Astrocyte of the hippocampus (primary cell): Measurements from ENCODE around the gene HIPK4.
"Not testable (repeated sequence)": the region's sequence is repeated elsewhere in the genome, so short reads cannot be mapped to it uniquely, and the experiment has no call there.

Experiments
- DNase-seq: peaks from one replicate; pipeline ENCODE4 v3.0.0; 2011; ENCODE audit warnings: low read depth, low spot score

The HIPK4 gene

DNA sequence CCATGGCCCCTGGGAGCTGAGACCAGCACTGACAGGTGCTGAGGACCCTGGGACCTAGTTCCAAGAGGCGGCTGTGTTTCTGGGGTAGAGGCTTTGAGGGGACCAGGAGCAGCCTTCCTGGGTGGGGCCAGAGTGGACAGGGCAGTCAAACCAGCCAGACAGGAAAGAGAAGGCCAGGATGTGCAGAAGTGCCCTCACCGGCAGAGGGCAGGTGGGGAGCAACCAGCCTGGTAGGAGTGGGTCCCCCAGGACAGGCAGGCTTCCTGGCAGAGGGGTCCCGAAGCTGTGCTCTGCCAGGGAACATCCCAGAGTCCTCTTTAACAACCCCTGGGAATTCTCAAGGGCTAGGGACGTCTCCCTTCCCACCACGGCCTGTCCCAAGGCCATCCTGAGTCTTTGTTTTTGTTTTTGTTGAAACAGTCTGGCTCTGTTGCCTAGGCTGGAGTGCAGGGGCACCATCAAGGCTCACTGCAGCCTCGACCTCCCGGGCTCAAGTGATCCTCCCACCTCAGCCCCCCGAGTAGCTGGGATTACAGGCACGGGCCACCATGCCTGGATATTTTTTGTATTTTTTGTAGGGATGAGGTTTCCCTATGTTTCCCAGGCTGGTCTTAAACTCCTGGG, 3.0 kb upstream of the HIPK4 start:
- no peak for DNase-seq

DNA sequence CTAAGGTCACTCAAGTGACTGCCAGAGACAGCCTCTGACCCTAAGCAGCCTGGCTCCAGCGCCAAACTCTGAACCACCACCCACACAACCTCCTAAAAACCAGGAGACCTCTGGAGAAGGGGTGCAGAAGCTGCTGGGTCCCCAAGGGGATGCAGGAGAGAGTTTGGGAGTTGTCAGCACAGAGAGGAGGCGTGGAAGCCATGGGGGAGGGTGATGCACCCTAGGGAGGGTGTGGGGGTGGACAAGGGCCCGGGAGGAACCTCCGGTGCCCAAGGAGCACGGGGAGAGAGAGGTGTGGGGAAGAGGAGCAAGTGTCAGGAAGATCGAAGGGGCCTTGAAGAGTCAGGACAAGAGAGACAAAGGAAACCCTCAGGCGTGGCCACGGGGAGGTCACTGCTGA, 2.1 kb upstream of the HIPK4 start:
- DNase-seq = no peak

GRCh38 chr19:40389404-40390083, 437 bp downstream of the HIPK4 start:
- DNase-seq = no peak

- DNase-seq = no peak
Observed at GRCh38 chr19:40388481-40388880, 1.5 kb downstream of the HIPK4 start.

GRCh38 chr19:40387155-40387554, 2.8 kb downstream of the HIPK4 start:
- DNase-seq = no peak

DNA sequence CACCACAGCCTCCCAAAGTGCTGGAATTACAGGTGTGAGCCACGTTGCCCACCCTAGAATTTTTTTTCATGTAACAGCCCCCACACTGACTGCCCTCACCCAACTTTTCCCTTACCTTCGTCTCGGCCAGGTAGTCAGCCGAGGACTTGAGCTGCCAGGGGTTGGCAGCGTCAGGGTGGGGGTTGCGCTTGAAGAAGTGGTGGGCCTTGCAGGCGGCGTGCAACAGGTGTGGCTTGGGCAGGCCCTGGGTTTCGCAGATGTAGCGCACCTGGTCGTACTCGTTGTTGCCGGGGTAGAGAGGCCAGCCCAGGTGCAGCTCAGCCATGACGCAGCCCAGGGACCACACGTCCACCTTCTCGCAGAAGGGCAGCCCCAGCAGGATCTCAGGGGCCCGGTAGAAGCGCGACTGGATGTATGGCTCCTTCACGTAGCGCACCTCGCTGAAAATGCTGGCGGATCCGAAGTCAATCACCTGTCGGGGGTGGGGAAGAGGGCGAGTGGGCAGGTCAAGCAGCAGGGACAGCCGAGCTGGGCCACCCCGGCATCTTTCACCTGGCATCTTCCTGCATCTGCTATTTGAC, 6.2 kb downstream of the HIPK4 start:
- no peak for DNase-seq

- DNase-seq = no peak
Observed at GRCh38 chr19:40381321-40381720, 8.7 kb downstream of the HIPK4 start.

GRCh38 chr19:40380199-40381037, 9.6 kb downstream of the HIPK4 start:
- DNase-seq = no peak

GRCh38 chr19:40379446-40380198, 10.4 kb downstream of the HIPK4 start:
- no peak for DNase-seq

GRCh38 chr19:40378509-40378908, 11.5 kb downstream of the HIPK4 start:
- DNase-seq = no peak

GRCh38 chr19:40377876-40378385, 12.1 kb downstream of the HIPK4 start:
- no peak for DNase-seq

- DNase-seq = no peak
Observed at GRCh38 chr19:40376286-40376862, 13.6 kb downstream of the HIPK4 start.

DNA sequence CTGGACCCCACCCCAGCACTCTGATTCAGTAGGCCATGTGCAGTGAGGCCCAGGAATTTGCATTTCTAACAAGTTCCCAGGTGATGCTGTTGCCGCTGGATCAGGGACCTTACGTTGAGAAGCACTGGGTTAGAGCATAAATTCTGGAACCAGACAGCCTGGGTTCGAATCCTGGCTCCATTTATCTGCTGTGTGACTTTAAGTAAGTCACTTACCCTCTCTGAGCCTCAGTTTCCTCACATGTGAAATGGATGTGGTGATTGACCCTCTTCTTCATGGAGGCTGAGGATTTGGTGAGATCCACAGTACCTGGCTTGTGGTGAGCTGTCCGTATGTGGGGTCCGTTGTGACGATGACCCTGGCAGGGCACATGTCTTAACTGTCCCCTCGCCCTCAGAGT, 15.9 kb downstream of the HIPK4 start:
- no peak for DNase-seq

- DNase-seq = no peak
Observed at GRCh38 chr19:40371802-40372122, 18.2 kb downstream of the HIPK4 start.

DNA sequence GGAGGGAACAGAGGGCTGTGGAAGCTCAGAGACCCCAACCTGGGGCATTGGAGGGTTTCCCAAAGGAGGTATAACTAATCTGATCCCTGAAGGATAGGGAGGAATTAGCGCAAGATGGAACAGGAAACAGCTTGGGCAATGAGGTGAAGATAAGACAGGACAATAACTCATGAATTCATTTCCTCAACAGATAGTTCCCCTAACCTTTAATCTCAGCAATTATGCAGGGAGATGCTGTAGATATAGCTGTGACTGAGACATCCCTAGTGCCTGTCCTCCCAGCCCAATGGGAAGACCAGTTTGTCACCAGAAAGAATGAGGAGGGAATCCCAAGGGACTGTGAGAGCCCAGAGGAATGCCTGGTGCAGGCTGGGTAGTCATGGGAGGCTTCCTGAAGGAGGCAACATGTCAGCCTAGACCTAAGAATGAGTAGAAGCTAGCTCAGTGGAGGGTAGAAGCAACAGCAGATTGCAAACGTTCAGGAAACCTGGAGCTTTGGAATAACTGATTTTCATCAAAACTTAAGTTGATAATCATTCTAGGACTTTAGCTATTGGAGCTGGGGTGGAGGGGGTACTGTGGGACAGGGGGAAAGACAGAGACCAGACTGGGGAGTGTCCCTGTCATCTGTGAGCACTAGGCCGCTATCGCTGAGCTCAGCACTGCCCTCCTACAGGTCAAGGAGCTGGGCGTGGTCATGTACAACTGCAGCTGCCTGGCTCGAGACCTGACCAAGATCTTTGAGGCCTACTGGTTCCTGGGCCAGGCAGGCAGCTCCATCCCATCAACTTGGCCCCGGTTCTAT, 18.8 kb downstream of the HIPK4 start:
- DNase-seq = no peak

- DNase-seq = not testable (repeated sequence)
Observed at GRCh38 chr19:40370253-40370652, 19.7 kb downstream of the HIPK4 start.

DNA sequence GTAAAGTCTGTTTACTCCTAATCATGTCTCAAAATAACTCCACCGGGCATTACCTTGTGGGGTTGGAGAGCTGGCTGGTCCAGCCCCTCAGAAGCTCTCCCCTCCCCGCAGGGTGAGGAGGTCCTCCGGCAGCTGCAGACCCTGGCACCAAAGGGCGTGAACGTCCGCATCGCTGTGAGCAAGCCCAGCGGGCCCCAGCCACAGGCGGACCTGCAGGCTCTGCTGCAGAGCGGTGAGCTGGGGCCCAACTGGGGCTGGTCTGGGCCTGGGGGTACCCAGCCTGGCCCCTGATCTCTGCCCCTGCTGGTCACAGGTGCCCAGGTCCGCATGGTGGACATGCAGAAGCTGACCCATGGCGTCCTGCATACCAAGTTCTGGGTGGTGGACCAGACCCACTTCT, 20.2 kb downstream of the HIPK4 start:
- no peak for DNase-seq

- no peak for DNase-seq
Observed at GRCh38 chr19:40367577-40368434, 22.2 kb downstream of the HIPK4 start.
